OCI-LY3 (cell line): ENCODE data around the gene FILIP1L.

Source experiments
- H2AFZ ChIP-seq: fragments of 200-600, 300-600 bp; shearing (Covaris generic); 2 replicates; pipeline ENCODE4 v1.6.0; 2014; ENCODE audit warnings: antibody characterized with exemption, low read depth, low read length
- H3K27ac ChIP-seq: fragments of 200-600, 300-600 bp; sonication (generic); 2 replicates; pipeline ENCODE4 v1.5.1; 2014; ENCODE audit warnings: mild to moderate bottlenecking, low read length, moderate library complexity, mixed read lengths
- H3K27me3 ChIP-seq: fragments of 200-600, 300-600 bp; sonication (generic); 2 replicates; pipeline ENCODE4 v1.6.1; 2014; ENCODE audit warnings: low read depth, low read length, mixed read lengths
- H3K36me3 ChIP-seq: fragments of 200-600, 300-600 bp; sonication (generic); replicated peaks from 2 replicates; pipeline ENCODE3; 2014; ENCODE audit warnings: low read depth, low read length, mixed read lengths
- H3K4me1 ChIP-seq: fragments of 300-600, 200-600 bp; sonication (generic); 2 replicates; pipeline ENCODE4 v1.6.1; 2014; ENCODE audit warnings: low read length, mixed read lengths
- H3K4me2 ChIP-seq: fragments of 200-600, 300-600 bp; sonication (generic); 2 replicates; pipeline ENCODE4 v1.6.1; 2014; ENCODE audit warnings: low read length, mixed read lengths
- H3K4me3 ChIP-seq: fragments of 300-600, 200-600 bp; sonication (generic); 2 replicates; pipeline ENCODE4 v1.5.1; 2014; ENCODE audit warnings: antibody characterized with exemption, mild to moderate bottlenecking, low read length, moderate library complexity
- H3K79me2 ChIP-seq: fragments of 300-600, 200-600 bp; shearing (Covaris generic); 2 replicates; pipeline ENCODE4 v1.6.1; 2014; ENCODE audit warnings: mild to moderate bottlenecking, low read length, mixed read lengths
- H3K9ac ChIP-seq: fragments of 300-600, 200-600 bp; shearing (Covaris generic); 2 replicates; pipeline ENCODE4 v1.6.0; 2014; ENCODE audit warnings: mild to moderate bottlenecking, low read length, moderate library complexity
- H3K9me3 ChIP-seq: fragments of 200-600, 300-600 bp; shearing (Covaris generic); 2 replicates; pipeline ENCODE4 v1.6.1; 2014; ENCODE audit warnings: low read length, mixed read lengths; ENCODE audit not compliant: insufficient read depth
- H4K20me1 ChIP-seq: fragments of 200-600, 300-600 bp; sonication (generic); 2 replicates; pipeline ENCODE4 v1.6.1; 2016; ENCODE audit warnings: low read length, mixed read lengths; ENCODE audit not compliant: insufficient read depth
- EZH2phosphoT487 ChIP-seq: fragments of 200-600 bp; shearing (Covaris generic); IDR thresholded peaks from 2 replicates; pipeline ENCODE4 v1.6.1; 2018; ENCODE audit warnings: antibody characterized with exemption, mixed run types, low read depth
- TF ChIP-seq, protein P1 (sequence below): fragments of 200-600, 300-600 bp; sonication (generic); IDR thresholded peaks from 2 replicates; pipeline ENCODE4 v1.5.1; 2014; ENCODE audit warnings: antibody characterized with exemption, low read length, low read depth

FILIP1L gene

DNA sequence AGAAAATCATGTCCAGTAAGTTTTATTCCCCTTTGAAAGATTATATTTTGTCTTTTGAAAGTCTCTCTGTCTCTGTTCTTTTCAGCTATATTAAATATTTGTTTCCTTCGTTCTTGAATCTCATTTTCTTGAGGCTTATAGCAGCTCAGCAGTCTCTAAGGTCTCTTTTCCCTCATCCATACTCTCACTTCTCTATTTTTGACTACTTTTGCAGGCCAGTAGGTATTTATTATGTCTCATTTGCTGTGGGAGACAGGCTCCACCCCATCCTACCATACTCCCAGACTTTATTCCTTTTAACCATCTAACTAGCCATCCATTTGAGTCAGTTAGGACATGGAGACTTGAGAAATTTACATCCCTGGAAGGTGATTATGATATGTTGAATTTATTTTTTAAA, 71.0 kb downstream of the FILIP1L start:
- Histone ChIP-seq H3K4me3 (no peak overlapping the region), H3K79me2 (peaks cover 4% of the 10 kb centered on the region; the same call in 1 of the 2 replicates), H3K36me3 (no peaks in the 10 kb centered on the region), H3K27me3 (0 out of 2 replicates have a peak, but pooled peaks cover 2% of the 10 kb centered on the region), H3K4me2 (peak overlapping the region; percentile 35), H2AFZ (no peak overlapping the region), H3K27ac (no peak overlapping the region), H3K9me3 (no peaks in the 10 kb centered on the region), H3K9ac (no peak overlapping the region), H3K4me1 (peaks cover 56% of the 10 kb centered on the region), H4K20me1 (peaks cover 26% of the 10 kb centered on the region)
- no peak for TF ChIP-seq EZH2phosphoT487
- TF ChIP-seq, protein P1, sequence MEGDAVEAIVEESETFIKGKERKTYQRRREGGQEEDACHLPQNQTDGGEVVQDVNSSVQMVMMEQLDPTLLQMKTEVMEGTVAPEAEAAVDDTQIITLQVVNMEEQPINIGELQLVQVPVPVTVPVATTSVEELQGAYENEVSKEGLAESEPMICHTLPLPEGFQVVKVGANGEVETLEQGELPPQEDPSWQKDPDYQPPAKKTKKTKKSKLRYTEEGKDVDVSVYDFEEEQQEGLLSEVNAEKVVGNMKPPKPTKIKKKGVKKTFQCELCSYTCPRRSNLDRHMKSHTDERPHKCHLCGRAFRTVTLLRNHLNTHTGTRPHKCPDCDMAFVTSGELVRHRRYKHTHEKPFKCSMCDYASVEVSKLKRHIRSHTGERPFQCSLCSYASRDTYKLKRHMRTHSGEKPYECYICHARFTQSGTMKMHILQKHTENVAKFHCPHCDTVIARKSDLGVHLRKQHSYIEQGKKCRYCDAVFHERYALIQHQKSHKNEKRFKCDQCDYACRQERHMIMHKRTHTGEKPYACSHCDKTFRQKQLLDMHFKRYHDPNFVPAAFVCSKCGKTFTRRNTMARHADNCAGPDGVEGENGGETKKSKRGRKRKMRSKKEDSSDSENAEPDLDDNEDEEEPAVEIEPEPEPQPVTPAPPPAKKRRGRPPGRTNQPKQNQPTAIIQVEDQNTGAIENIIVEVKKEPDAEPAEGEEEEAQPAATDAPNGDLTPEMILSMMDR = no peak

DNA sequence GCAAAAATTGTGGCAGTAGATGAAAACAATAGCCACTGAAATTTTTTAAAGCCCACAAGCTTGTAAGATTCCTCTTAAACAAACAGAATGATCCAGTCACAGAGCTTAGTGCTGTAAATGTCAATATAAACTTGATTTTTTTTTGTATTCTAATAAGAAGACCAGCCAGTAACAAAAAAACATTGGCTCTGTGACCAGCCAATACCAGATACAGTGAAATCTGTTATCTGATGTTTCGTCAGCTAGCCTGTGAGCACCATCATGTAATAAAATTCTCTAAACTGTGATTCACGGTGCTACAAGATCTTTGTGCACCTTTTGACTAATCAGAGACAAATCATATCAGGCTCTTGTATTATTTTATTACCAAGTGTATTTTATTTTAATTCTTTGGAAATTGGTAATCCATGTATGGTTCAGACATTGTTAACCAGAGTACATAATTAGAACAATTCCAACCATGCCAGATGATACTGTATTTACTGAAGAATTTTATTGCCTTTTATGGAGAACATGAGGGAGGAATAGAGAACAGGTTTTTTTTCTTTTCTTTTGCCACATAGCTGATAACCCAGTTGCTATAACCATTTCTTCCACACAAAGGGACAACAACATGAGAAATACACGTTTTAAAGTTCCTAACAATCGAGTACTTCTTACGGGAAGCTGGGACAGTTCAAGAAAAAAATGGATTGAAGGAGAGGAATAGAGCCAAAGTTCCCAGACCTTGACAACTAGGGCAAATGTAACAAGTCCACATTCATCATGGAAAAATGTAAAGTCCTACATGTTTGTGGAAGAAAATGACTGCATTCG, 71.9 kb downstream of the FILIP1L start:
- H2AFZ ChIP-seq = no peak overlapping the region
- no peak overlapping the region for H3K27ac ChIP-seq
- peaks cover 20% of the 10 kb centered on the region for H4K20me1 ChIP-seq
- no peak overlapping the region for H3K4me3 ChIP-seq
- no peak overlapping the region for H3K4me2 ChIP-seq
- H3K9me3 ChIP-seq = no peaks in the 10 kb centered on the region
- TF ChIP-seq, protein P1 = no peak
- no peak for TF ChIP-seq EZH2phosphoT487
- H3K9ac ChIP-seq = no peak overlapping the region
- H3K36me3 ChIP-seq = no peaks in the 10 kb centered on the region
- H3K79me2 ChIP-seq = peaks cover 4% of the 10 kb centered on the region; the same call in 1 of the 2 replicates
- H3K4me1 ChIP-seq = peaks cover 48% of the 10 kb centered on the region
- H3K27me3 ChIP-seq = 0 out of 2 replicates have a peak, but pooled peaks cover 2% of the 10 kb centered on the region

DNA sequence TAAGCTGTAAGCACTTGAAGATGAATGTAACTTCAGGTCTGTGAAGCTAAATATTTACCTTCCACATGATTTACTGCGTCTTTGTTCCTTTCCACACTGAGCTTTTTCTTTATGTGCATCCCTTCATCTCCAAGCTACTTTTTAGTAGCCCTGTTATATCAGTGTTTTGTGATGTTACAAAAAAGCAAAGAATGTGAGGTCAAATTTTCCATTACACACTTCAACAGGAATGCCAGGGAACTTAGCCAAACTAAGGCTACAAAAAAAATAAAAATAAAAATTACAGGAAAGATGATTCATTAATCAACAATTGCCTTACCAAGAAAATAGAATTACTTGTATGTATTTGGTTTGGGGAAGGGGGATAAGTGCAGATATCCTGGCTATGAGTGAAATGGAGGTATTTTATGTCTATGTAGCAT, 73.0 kb downstream of the FILIP1L start:
- Histone ChIP-seq H4K20me1 (peaks cover 10% of the 10 kb centered on the region), H2AFZ (no peak overlapping the region), H3K4me1 (peaks cover 38% of the 10 kb centered on the region), H3K36me3 (no peaks in the 10 kb centered on the region), H3K9me3 (no peaks in the 10 kb centered on the region), H3K4me3 (no peak overlapping the region), H3K27me3 (0 out of 2 replicates have a peak, but pooled peaks cover 2% of the 10 kb centered on the region), H3K4me2 (no peak overlapping the region), H3K79me2 (peaks cover under 1% of the 10 kb centered on the region; the same call in 1 of the 2 replicates), H3K9ac (no peak overlapping the region), H3K27ac (no peak overlapping the region)
- TF ChIP-seq EZH2phosphoT487 = no peak
- TF ChIP-seq, protein P1 = no peak

DNA sequence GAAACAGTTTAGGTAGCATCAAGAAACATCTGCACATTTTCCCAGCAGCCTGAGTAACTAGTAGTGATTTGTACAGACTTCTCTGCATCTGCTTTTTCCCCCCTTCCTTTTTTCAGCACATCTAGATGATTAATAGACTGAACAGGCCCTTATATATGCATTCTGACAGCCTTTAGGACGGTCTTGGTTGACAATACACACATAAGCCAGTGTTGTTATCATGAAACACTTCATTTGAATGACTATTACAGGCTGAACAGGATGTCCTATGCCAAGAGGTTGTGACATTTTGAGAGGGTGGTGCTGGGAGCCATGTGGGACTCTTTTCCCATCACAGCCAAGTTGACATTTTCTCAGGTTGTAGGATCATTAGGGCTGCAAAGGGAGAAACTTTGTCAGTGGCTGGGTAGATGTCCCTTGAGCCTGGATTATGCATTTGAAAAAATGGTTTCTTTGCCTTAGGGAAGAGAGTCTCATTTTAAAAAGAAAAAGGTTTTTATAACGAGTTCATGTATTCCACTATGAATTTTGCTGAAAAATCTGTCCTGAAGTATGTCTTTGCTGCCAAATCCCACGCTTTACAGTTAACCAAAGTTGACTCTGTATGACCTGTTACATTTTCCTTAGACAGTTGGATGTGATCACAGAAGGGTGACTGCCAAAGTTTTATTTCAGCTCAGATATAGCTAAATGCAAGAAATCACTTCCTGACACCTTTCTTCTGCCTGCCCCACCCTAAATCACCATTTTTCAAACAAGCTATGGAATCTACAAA, 73.7 kb downstream of the FILIP1L start:
- Histone ChIP-seq H3K27ac (no peak overlapping the region), H3K4me3 (no peak overlapping the region), H3K79me2 (no peaks in the 10 kb centered on the region), H3K4me2 (no peak overlapping the region), H4K20me1 (peaks cover 10% of the 10 kb centered on the region), H3K36me3 (no peaks in the 10 kb centered on the region), H3K4me1 (peaks cover 31% of the 10 kb centered on the region), H3K9ac (no peak overlapping the region), H3K27me3 (0 out of 2 replicates have a peak, but pooled peaks cover 2% of the 10 kb centered on the region), H2AFZ (no peak overlapping the region), H3K9me3 (no peaks in the 10 kb centered on the region)
- no peak for TF ChIP-seq EZH2phosphoT487
- TF ChIP-seq, protein P1 = no peak
